Progenitor cell of endocrine pancreas (in vitro differentiated cells): ENCODE measurements around the gene TP53I11. TPM values are rescaled to one million over a fixed set of nuclear protein-coding genes. Genes with fewer than 3 reads are reported as not detected.

Experiments
- DNase-seq: peaks from one replicate; pipeline ENCODE4 v3.0.0; 2021; ENCODE audit warnings: low spot score; ENCODE audit not compliant: unreplicated experiment
- H3K27ac Mint-ChIP-seq: 2 replicates; pipeline ENCODE4 v1.8.0; 2021; ENCODE audit warnings: mild to moderate bottlenecking, moderate library complexity, mixed read lengths
- H3K27me3 Mint-ChIP-seq: 2 replicates; pipeline ENCODE4 v1.8.0; 2021; ENCODE audit warnings: mixed read lengths
- H3K36me3 Mint-ChIP-seq: 2 replicates; pipeline ENCODE4 v1.8.0; 2022; ENCODE audit warnings: mixed read lengths; ENCODE audit not compliant: insufficient read depth
- H3K4me1 Mint-ChIP-seq: 2 replicates; pipeline ENCODE4 v1.8.0; 2021; ENCODE audit warnings: low read depth, mixed read lengths
- H3K4me3 Mint-ChIP-seq: 2 replicates; pipeline ENCODE4 v1.8.0; 2021; ENCODE audit warnings: low read depth, mild to moderate bottlenecking, moderate library complexity, mixed read lengths
- H3K9me3 Mint-ChIP-seq: 2 replicates; pipeline ENCODE4 v1.8.0; 2021; ENCODE audit warnings: low read depth, mixed read lengths
- CTCF ChIP-seq: fragments of 200-600 bp; sonication (generic); IDR thresholded peaks from one replicate; pipeline ENCODE4 v1.5.0; 2021; ENCODE audit warnings: antibody characterized with exemption, mild to moderate bottlenecking; ENCODE audit not compliant: unreplicated experiment
- total RNA-seq: library from RNA; stranded (reverse); gene quantifications from 2 replicates; pipeline ENCODE4 v1.2.1, GENCODE V29; 2021

The TP53I11 gene
- total RNA-seq, 1 donor from 2014 or later, result 82.8 TPM

GRCh38 chr11:44885065-44885810 lies 65.4 kb downstream of the TP53I11 start:
- H3K27ac Mint-ChIP-seq, result no peak overlapping the region
- H3K4me3 Mint-ChIP-seq, result no peak overlapping the region

GRCh38 chr11:44884056-44884455 lies 66.6 kb downstream of the TP53I11 start:
- no peak for TF ChIP-seq CTCF
- H3K27me3 Mint-ChIP-seq, result no peaks in the 10 kb centered on the region
- peak overlapping the region; percentile 90 for H3K27ac Mint-ChIP-seq
- H3K9me3 Mint-ChIP-seq, result no peaks in the 10 kb centered on the region
- no peaks in the 10 kb centered on the region for H3K36me3 Mint-ChIP-seq
- DNase-seq, result no peak
- H3K4me1 Mint-ChIP-seq, result peaks cover 38% of the 10 kb centered on the region
- peak overlapping the region; percentile 3 for H3K4me3 Mint-ChIP-seq

More at GRCh38 chr11:44885065-44885810, 65.4 kb downstream of the TP53I11 start:
- DNase-seq, result no peak
- Mint-ChIP-seq H3K36me3 (no peaks in the 10 kb centered on the region), H3K9me3 (no peaks in the 10 kb centered on the region), H3K27me3 (no peaks in the 10 kb centered on the region), H3K4me1 (peaks cover 38% of the 10 kb centered on the region)
- no peak for TF ChIP-seq CTCF

GRCh38 chr11:44883277-44883676 lies 67.4 kb downstream of the TP53I11 start:
- TF ChIP-seq CTCF, result no peak
- no peak overlapping the region for H3K27ac Mint-ChIP-seq
- H3K4me1 Mint-ChIP-seq, result peaks cover 38% of the 10 kb centered on the region
- DNase-seq, result no peak
- no peaks in the 10 kb centered on the region for H3K9me3 Mint-ChIP-seq
- no peak overlapping the region for H3K4me3 Mint-ChIP-seq
- H3K27me3 Mint-ChIP-seq, result no peaks in the 10 kb centered on the region
- H3K36me3 Mint-ChIP-seq, result no peaks in the 10 kb centered on the region

Other genes with a start within 250 kb of the TP53I11 start
- 21.3 and 25.7 TPM in 2 replicates for gene TSPAN18, start 223.9 kb downstream of the TP53I11 start, total RNA-seq
- gene PRDM11, start 195.8 kb upstream of the TP53I11 start, total RNA-seq, result 23.7 and 27.1 TPM in 2 replicates